GM18498 (cell line): ENCODE results near the gene HSD17B12.

ENCODE experiments used
- ATAC-seq: cut with Tn5 transposase; IDR thresholded peaks from one replicate; pipeline ENCODE4 v1.9.1; 2021; ENCODE audit warnings: mild to moderate bottlenecking, moderate library complexity; ENCODE audit not compliant: unreplicated experiment

HSD17B12 gene

GRCh38 chr11:43687120-43687791 is 6.7 kb downstream of the HSD17B12 start:
- no peak for ATAC-seq

DNA sequence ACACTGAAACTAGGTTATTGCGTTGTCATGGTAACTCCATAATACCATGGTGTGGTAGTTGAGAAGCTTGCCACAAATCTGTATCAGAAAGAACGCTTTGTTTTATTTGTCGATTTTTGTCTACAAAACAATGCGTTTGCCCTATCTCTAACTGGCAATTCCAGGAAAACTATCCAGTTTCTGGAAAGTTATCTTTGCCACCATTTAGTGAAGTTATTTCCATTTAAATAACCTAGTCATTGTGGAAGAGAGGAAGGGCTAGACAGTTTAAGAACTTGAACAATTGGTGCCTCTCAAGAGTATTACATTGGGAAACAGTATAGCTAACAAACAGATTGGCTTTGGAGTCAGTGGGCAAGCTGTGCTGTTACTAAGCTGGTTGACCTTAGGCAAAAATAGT is 7.9 kb downstream of the HSD17B12 start:
- ATAC-seq: no peak

DNA sequence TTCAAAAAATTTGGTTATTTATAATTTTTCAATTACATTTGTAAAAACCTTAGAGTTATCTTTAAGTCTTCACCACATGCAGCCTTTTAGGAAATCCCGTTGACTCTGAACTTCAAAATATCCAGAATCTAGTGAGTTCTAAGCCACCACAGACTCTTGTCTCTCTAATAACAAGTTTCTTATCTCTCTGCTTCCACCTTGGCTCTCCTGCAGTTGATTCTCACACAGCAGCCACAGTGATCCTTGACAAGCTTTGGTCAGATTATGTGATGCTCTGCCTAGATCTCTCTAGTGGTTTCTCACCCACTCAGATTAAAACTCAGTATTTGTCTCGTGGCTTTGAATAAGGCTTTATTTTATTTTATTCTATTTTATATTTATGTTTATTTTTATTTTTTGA is 8.6 kb downstream of the HSD17B12 start:
- ATAC-seq: no peak

DNA sequence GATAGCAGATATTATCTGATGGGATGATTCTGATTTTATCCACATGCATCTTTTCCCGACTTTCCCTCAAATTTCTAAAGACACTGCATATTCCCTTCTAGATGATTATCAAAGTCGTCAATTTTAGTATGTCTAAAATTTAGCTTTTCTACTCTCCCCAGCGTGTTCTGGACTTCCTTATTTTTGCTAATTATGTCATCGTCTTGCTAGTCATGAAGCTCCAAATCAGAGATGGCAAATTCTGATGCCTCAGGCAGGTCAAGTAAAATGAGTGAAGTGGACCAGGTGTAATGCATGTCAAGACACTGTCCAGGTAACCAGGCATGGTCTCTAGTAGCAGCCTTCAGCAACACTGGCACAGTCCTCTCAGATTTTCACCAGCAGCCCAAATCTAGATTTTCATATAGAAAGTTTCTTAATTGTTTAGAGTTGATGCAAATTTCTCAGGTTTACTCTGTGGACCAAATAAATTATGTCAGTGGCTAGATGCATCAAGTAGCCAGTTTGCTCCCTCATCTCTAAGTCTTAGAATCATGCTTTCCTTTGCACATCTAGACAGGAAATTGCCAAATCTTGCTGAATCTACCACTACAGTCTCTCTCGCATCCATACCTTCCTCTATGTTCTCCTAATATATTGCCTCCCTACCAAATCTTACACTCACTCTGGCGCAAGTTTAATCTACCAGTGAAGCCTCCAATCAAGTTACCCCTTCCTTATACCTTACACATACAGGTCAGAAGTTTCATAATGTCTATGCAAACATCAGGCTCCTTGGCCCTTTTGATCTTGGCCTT is 10.6 kb downstream of the HSD17B12 start:
- ATAC-seq: no peak

- ATAC-seq: no peak
These were observed 11.3 kb downstream of the HSD17B12 start for GRCh38 chr11:43691806-43692205.

GRCh38 chr11:43693069-43693468 is 12.5 kb downstream of the HSD17B12 start:
- ATAC-seq: no peak

DNA sequence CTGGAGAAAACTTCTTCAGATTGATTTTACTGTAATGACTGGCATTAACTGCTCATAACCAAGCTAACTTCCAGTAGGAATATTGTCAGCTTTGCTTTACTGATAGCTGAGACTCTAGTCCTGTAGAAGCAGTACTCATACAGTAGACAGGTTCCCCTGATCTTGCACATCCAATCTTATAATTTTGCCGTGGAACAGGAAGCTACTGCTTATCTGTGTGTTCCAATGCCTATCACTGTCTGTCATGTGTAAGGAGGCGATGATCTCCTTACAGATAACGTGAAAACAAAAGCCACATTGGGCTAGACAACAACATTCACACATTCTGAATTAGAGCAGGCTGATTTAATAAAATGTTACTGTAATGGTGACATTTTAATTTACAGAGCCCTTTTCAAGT is 13.2 kb downstream of the HSD17B12 start:
- ATAC-seq: no peak

DNA sequence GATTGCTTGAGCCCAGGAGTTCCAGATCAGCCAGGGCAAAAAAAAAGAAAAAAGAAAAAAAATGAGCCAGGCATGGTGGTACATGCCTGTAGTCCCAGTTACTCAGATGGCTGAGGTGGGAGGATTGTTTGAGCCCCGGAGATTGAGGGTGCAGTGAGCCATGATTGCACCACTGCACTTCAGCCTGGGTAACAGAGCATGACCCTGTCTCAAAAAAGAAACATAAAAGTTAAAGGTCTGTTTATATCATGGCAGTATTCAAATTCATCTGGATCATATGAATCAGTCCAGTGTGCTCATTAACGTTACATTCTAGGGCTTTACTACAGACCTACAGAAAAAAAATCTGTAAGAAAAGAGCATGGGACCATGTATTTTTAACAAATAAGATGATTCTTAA is 13.9 kb downstream of the HSD17B12 start:
- peak; percentile 77 for ATAC-seq

DNA sequence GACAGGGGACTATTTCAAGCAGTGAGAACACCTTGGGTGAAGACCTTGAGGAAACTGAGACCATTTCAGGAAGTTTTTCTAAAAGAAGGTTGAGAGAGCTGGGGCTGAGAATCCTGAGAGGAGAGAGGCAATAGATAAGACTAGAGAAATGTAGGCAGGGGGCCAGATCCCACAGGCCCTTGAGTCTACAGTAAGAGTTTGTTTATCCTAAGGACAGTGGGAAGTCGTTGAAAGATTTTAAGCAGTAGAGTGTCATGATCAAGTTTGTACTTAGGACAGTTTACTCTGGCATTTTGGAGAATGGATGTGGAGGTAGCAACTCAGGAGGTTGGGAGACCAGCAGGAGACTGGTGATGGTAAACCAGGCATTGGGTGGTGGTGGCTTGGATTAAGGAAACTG is 17.1 kb downstream of the HSD17B12 start:
- ATAC-seq: no peak

DNA sequence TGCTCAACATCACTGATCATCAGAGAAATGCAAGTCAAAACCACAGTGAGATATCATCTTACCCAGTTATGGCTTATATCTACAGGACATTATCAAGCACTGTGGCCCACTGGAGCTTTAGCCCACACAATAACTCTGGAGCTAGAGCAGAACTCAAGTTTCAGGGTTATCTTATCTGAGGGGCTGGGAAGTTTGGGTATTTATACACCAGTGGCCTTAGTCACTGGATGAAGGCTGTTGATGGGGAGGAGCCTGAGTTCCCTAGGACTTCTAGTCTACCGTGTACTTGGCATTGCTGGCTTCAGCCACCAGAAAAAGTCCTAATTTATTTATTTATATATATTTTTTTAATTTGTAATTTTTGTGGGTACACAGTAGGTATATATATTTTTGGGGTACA is 19.3 kb downstream of the HSD17B12 start:
- no peak for ATAC-seq

DNA sequence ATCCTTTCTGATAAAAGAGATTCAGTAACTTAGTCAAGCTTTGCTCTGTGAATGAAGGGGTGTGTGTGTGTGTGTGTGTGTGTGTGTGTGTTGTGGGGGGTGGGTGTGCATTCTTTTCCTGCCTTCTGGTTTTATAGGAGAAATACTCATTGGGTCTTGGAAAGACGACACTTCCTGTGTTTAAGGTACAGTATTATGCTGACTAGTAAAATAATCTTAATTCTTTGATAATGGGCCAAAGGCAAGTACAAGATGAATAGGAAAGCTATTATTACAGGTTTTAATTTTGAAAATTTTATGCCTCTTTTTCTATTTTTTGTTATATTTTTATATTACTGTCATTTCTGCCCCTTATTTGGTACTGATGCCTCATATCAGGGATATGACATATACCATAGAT is 26.1 kb downstream of the HSD17B12 start:
- no peak for ATAC-seq

DNA sequence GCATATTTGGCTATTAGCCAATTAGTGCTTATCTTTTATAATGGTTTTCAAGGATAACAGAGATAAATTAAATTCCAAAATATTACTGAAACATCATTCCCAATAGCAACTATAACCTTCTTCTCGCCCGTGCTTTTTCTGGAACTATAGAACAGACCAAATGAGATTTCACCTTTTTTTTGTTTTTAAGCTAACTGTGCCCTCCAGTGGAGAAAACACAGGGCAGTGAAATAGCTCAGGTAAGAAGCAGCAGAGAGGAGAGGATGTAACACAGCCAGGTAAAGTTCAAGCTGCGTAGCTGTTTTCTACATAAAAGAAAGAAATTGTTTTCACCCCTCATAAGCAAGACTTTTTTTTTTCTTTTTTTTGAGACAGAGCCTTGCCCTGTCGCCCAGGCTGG is 28.2 kb downstream of the HSD17B12 start:
- no peak for ATAC-seq

DNA sequence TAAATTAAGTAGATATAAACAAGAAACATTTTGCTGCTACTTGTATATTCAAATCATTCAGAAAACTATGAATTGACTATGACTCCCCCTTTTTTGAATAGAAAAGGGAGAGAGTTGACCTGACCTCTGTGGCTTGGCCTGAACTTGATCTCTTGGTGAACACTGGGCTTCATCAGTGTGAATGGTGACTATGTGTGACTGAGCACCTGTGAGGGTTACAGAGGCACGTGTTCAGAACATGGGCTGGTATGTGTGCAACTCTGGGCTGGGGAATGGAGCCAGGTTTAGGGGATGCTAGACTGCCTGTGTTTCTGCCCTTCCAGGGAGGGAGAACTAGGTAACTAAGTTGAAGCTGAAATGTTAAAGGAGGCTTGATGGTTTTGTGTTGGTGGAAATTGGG is 29.2 kb downstream of the HSD17B12 start:
- ATAC-seq: no peak

DNA sequence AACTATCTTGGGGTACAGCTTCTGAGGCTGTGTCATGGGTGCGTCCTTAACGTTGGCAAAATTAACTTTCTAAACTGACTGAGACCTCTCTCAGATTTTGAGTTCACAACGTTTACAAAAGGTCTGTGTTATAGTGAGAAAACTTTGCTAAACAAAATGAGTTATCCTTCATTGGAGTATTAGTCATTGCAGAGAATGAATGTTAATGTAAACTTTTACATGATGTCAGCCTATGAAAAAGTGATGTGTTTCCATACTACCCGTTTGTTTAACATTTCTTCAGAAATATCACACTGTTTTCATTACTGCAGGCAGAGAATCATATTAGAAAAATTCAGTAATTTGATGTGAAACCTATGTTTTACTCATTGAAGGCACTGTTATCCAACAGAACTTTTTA is 32.1 kb downstream of the HSD17B12 start:
- no peak for ATAC-seq

GRCh38 chr11:43718373-43718772 is 37.8 kb downstream of the HSD17B12 start:
- no peak for ATAC-seq

DNA sequence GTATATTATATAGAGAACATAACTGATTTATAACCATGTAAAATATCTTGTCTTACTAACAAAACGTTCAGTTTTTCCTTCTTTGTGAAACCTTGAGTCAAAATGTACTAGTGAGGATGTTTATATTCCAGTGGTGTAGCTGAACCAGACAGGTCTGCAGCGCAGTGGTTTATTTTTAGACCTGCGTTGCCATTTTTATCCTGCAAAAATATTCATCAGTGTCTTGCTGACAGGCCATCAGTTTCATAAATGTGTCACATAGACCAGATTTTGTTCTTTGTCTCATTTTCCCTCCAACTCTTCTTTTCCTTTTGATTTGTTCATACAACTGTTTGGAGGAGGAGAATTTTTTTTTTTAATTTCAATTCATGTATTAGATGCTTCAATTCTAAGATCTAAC is 43.1 kb downstream of the HSD17B12 start:
- no peak for ATAC-seq

DNA sequence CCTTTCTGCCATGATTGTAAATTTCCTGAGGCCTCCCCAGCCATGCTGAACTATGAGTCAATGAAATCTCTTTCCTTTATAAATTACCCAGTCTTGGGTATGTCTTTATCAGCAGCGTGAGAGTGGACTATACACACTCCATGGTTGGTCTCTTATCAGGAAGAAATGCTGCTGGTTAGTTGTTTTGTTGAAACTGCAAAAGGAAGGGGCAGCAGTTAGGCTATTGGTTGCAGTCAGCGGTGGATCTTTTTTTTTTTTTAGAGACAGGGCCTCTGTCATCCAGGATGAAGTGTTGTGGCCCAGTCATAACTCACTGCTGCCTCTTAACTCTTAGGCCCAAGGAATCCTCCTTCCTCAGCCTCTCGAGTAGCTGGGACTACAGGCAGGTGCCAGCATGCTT is 51.7 kb downstream of the HSD17B12 start:
- ATAC-seq: no peak

DNA sequence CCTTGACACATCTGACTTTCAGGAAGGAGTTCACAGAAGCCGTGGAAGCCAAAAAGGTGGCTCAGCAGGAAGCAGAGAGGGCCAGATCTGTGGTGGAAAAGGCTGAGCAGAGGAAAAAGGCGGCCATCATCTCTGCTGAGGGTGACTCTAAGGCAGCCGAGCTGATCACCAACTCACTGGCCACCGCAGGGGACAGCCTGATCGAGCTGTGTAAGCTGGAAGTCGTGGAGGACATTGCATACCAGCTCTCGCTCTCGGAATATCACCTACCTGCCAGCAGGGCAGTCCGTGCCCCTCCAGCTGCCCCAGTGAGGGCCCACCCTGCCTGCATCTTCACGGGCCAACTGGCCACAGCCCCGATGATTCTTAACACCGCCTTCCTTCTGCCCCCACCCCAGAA is 53.7 kb downstream of the HSD17B12 start:
- ATAC-seq: no peak

DNA sequence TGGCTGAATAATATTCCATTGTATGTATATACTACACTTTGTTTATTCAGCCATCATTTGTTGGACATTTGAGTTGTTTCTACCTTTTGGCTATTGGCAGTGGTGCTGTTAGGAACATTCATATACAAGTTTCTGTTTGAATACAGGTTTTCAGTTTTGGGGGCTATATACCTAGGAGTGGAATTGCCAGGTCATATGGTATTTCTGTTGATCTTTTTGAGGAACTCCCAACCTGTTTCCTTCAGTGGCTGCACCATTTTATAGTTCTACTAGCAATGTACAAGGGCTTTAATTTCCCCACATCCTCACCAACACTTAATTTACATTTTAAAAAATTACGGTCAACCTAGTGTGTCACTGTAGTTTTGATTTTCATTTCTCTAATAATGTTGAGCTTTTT is 54.6 kb downstream of the HSD17B12 start:
- ATAC-seq: no peak

GRCh38 chr11:43735961-43736360 is 55.4 kb downstream of the HSD17B12 start:
- ATAC-seq: no peak

GRCh38 chr11:43736502-43737200 is 56.1 kb downstream of the HSD17B12 start:
- no peak for ATAC-seq

DNA sequence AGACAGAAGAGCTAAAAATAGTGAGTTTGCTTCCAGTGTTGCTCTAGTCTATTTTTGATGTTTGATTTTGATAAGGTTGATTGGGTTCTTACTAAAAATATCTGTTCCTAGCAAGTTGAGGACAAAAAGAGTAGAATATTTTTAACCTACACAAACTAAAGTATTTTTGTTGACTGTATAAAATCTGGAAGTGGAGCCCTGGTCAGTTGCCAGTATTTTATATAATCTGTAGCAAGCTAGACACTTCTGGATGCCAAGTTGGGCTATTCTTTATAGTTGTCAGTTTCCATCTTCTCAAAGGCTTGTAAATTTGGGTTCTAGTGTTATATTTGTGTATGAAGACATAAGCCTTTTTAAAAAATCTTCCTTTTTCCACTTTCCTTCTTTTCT is 56.7 kb downstream of the HSD17B12 start:
- no peak for ATAC-seq
